ENCODE measurements around the gene SEPHS2.
A peak's percentile ranks its signal among the peaks of the same experiment; 100 is the strongest.

SEPHS2 gene

DNA sequence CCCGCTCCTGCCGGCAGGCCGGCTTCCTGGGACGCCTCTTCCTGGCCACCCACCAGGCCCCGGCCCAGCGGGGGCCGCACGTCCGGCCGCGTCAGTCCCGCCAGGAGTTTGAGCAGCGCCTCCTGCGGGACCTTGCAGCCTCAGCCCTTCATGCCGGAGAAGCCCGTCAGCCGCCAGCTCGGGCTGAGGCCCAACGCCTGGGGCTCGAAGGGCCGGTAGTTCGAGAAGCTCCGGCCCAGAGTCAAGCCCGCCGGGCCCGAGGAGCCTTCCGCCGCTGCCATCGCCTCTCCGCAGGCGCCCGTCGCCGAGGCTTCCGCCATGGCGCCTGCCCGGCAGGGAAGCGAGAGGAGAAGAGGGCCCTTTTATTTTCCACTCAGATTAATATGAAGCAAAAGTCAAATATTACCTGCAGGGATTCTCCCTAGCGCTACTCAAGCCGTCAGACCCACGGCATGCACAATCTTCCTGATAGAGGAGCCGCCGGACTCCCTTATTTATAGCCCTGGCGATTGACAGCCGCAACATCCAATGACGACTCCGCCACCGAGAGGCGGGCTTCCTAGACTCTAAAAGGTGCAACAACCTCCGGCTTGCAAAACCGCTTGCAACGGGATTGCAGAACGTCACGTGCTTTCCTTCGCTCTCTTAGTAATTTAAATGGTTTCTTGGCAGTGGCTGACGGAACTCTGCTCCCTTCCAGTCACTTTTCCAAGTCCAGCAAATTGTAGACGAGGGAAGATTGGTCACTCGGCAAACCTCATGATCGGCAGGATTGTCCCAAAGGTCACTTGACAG, at the start of gene SEPHS2:
Gene SEPHS2 (minus strand): TSS at position 467 of the 795 bp plus-strand sequence. CDS start 147 bp downstream, at position 320.
- peak; percentile 87; the same call in 1 of the 2 replicates for TF ChIP-seq ZFX (IDR thresholded peaks at IDR 0.05)
- TF ChIP-seq, protein P1, sequence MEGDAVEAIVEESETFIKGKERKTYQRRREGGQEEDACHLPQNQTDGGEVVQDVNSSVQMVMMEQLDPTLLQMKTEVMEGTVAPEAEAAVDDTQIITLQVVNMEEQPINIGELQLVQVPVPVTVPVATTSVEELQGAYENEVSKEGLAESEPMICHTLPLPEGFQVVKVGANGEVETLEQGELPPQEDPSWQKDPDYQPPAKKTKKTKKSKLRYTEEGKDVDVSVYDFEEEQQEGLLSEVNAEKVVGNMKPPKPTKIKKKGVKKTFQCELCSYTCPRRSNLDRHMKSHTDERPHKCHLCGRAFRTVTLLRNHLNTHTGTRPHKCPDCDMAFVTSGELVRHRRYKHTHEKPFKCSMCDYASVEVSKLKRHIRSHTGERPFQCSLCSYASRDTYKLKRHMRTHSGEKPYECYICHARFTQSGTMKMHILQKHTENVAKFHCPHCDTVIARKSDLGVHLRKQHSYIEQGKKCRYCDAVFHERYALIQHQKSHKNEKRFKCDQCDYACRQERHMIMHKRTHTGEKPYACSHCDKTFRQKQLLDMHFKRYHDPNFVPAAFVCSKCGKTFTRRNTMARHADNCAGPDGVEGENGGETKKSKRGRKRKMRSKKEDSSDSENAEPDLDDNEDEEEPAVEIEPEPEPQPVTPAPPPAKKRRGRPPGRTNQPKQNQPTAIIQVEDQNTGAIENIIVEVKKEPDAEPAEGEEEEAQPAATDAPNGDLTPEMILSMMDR (conservative IDR thresholded peaks at IDR 0.05): peak; percentile 66
- peak within 1 kb of the TSS; percentile 96 for H3K27ac ChIP-seq

DNA sequence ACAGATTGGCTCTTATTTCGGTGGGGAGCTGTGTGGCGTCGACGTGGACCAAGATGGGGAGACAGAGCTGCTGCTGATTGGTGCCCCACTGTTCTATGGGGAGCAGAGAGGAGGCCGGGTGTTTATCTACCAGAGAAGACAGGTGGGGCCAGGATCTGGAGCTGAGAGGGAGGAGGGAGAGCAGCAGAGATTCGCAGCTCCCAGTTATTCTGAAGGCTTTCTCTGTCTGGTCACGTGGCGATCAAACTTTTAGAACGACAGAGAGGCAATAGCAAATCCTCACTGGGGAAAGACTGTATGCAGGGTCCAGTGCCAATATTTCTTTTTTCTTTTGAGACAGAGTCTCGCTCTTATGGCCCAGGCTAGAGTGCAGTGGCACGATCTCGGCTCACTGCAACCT, 49.0 kb upstream of the SEPHS2 start:
- TF ChIP-seq, protein P1 (conservative IDR thresholded peaks at IDR 0.05): no peak
- TF ChIP-seq ZFX (IDR thresholded peaks at IDR 0.05): no peak
- no peak overlapping the region for H3K27ac ChIP-seq

DNA sequence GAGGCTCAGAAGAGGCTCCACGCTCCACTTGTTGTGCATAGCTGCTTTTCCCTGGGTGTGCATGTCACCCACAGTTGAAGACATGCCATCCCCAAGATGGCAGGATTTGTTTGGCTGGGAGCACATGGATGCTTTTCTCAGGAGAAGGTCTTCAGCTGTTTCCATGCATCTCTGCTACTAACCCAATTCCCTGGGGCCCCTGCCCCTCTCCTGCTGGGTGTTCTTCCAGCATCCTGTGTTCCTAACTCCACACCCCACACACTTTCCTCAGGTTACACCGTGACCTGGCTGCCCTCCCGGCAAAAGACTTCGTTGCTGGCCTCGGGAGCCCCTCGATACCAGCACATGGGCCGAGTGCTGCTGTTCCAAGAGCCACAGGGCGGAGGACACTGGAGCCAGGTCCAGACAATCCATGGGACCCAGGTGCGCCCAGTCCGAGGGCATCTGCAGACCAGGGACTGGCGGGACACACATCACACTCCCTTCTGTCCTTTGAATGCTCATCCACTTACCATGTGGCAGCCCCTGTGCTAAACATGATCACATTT, 48.3 kb upstream of the SEPHS2 start:
- no peak overlapping the region for H3K27ac ChIP-seq
- no peak for TF ChIP-seq ZFX (IDR thresholded peaks at IDR 0.05)
- TF ChIP-seq, protein P1 (conservative IDR thresholded peaks at IDR 0.05): no peak

DNA sequence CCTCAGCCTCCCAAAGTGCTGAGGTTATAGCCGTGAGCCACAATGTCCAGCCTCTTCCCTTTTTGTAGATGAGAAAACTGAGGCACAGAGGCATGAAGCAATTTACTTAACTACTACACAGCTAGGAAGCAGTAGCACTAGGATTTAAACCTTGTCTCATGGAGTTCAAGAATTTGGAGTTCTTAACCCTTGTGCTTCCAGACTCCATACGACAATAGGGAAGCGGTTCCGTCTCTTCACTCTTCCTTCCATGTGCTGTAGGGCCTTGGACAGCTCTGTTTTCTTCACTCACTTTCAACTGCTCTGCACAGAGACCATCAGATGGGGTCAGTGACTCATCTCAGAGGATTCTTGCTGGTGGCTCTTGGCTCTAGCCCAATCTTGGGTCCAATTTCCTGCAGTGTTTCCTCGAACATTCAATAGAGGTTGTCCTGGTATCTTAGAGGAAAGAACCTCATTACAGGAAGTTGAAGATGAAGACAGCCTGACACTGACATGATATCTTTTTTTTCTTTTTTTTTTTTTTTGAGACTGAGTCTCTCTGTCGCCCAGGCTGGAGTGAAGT, 46.2 kb upstream of the SEPHS2 start:
- no peak overlapping the region for H3K27ac ChIP-seq
- TF ChIP-seq, protein P1 (conservative IDR thresholded peaks at IDR 0.05): no peak
- TF ChIP-seq ZFX (IDR thresholded peaks at IDR 0.05): no peak

GRCh38 chr16:30491229-30491628, 45.6 kb upstream of the SEPHS2 start:
- TF ChIP-seq, protein P1 (conservative IDR thresholded peaks at IDR 0.05): no peak
- no peak for TF ChIP-seq ZFX (IDR thresholded peaks at IDR 0.05)
- H3K27ac ChIP-seq: no peak overlapping the region

DNA sequence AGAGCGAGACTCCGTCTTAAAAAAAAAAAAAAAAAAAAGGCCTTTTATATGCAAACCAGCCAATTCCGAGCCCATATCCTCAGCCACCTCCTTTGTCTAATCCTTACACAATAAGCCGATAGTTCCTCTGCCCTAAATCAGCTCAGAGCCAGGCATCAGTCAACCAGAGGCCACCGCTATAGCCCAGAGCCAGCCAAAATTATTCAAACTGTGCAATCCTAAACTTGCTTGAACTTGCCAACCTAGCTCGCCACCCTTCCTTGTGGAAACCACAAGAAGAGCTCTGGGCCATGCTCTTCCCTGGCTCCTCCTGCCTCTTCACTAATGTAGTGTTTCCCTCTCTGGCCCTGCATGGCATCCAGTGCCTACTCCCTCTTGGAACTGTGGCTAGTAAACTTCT, 44.5 kb upstream of the SEPHS2 start:
- TF ChIP-seq, protein P1 (conservative IDR thresholded peaks at IDR 0.05): no peak
- TF ChIP-seq ZFX (IDR thresholded peaks at IDR 0.05): no peak
- no peak overlapping the region for H3K27ac ChIP-seq

Data from C4-2B (cell line).